Parathyroid adenoma (tissue), 2 donors: Measurements from ENCODE around the gene PDSS1.

Experiments
- H2AFZ ChIP-seq: fragments of 300-600 bp; sonication (generic); one replicate; pipeline ENCODE4 v1.7.0; 2017; ENCODE audit warnings: antibody characterized with exemption, mild to moderate bottlenecking
- H3K27ac ChIP-seq: fragments of 300-600 bp; sonication (generic); one replicate; pipeline ENCODE4 v1.7.0; 2017
- H3K27me3 ChIP-seq: fragments of 300-600 bp; sonication (generic); one replicate; pipeline ENCODE4 v1.7.0; 2017; ENCODE audit warnings: low read length; ENCODE audit not compliant: control insufficient read depth, insufficient read depth
- H3K36me3 ChIP-seq: fragments of 300-600 bp; sonication (generic); one replicate; pipeline ENCODE4 v1.7.0; 2017; ENCODE audit warnings: low read length; ENCODE audit not compliant: control insufficient read depth, insufficient read depth
- H3K4me1 ChIP-seq: fragments of 300-600 bp; sonication (generic); one replicate; pipeline ENCODE4 v1.7.0; 2017; ENCODE audit warnings: control low read depth
- H3K4me2 ChIP-seq: fragments of 300-600 bp; sonication (generic); one replicate; pipeline ENCODE4 v1.7.0; 2017; ENCODE audit warnings: low read length
- H3K4me3 ChIP-seq: fragments of 300-600 bp; sonication (generic); one replicate; pipeline ENCODE4 v1.7.0; 2017; ENCODE audit warnings: low read depth, low read length
- H3K79me2 ChIP-seq: fragments of 300-600 bp; sonication (generic); one replicate; pipeline ENCODE4 v1.7.0; 2017; ENCODE audit warnings: control low read depth
- H3K9ac ChIP-seq: fragments of 300-600 bp; sonication (generic); one replicate; pipeline ENCODE4 v1.7.0; 2017; ENCODE audit warnings: mild to moderate bottlenecking
- H3K9me3 ChIP-seq: fragments of 300-600 bp; sonication (generic); one replicate; pipeline ENCODE4 v1.7.0; 2017; ENCODE audit warnings: low read length; ENCODE audit not compliant: control insufficient read depth
- CTCF ChIP-seq: fragments of 300-600 bp; sonication (generic); IDR thresholded peaks from one replicate; pipeline ENCODE4 v1.7.0; 2017; ENCODE audit warnings: antibody characterized with exemption, mild to moderate bottlenecking
- donor health status: primary hyperparathyroidism.

PDSS1 gene

GRCh38 chr10:26728957-26729356 is 31.5 kb downstream of the PDSS1 start:
- Histone ChIP-seq H3K79me2 (no peaks in the 10 kb centered on the region), H3K27me3 (no peaks in the 10 kb centered on the region), H2AFZ (no peak overlapping the region), H3K9ac (no peak overlapping the region), H3K27ac (no peak overlapping the region), H3K4me1 (no peaks in the 10 kb centered on the region), H3K4me3 (no peak overlapping the region), H3K4me2 (no peak overlapping the region), H3K9me3 (no peaks in the 10 kb centered on the region), H3K36me3 (no peaks in the 10 kb centered on the region)
- no peak for TF ChIP-seq CTCF

- Histone ChIP-seq H3K9ac (no peak overlapping the region), H3K4me1 (no peaks in the 10 kb centered on the region), H3K4me3 (no peak overlapping the region), H3K36me3 (no peaks in the 10 kb centered on the region), H3K27ac (no peak overlapping the region), H3K79me2 (no peaks in the 10 kb centered on the region), H3K4me2 (no peak overlapping the region), H3K27me3 (no peaks in the 10 kb centered on the region), H2AFZ (no peak overlapping the region), H3K9me3 (no peaks in the 10 kb centered on the region)
- no peak for TF ChIP-seq CTCF
Measured at GRCh38 chr10:26729395-26729794, 31.9 kb downstream of the PDSS1 start.

GRCh38 chr10:26730552-26730951 is 33.1 kb downstream of the PDSS1 start:
- no peak overlapping the region for H3K4me2 ChIP-seq
- H3K36me3 ChIP-seq = no peaks in the 10 kb centered on the region
- no peak for TF ChIP-seq CTCF
- no peak overlapping the region for H3K9ac ChIP-seq
- no peaks in the 10 kb centered on the region for H3K9me3 ChIP-seq
- no peak overlapping the region for H3K4me3 ChIP-seq
- no peaks in the 10 kb centered on the region for H3K4me1 ChIP-seq
- H3K79me2 ChIP-seq = no peaks in the 10 kb centered on the region
- no peaks in the 10 kb centered on the region for H3K27me3 ChIP-seq
- no peak overlapping the region for H3K27ac ChIP-seq
- no peak overlapping the region for H2AFZ ChIP-seq

GRCh38 chr10:26733750-26734568 is 36.5 kb downstream of the PDSS1 start:
- no peak overlapping the region for H3K4me2 ChIP-seq
- no peak for TF ChIP-seq CTCF
- H3K36me3 ChIP-seq = no peaks in the 10 kb centered on the region
- no peak overlapping the region for H3K4me3 ChIP-seq
- H3K4me1 ChIP-seq = no peaks in the 10 kb centered on the region
- no peaks in the 10 kb centered on the region for H3K79me2 ChIP-seq
- H2AFZ ChIP-seq = no peak overlapping the region
- no peaks in the 10 kb centered on the region for H3K9me3 ChIP-seq
- H3K9ac ChIP-seq = no peak overlapping the region
- no peak overlapping the region for H3K27ac ChIP-seq
- H3K27me3 ChIP-seq = no peaks in the 10 kb centered on the region

GRCh38 chr10:26735435-26735834 is 37.9 kb downstream of the PDSS1 start:
- Histone ChIP-seq H3K27me3 (no peaks in the 10 kb centered on the region), H3K27ac (no peak overlapping the region), H2AFZ (no peak overlapping the region), H3K36me3 (no peaks in the 10 kb centered on the region), H3K9ac (no peak overlapping the region), H3K79me2 (no peaks in the 10 kb centered on the region), H3K4me2 (no peak overlapping the region), H3K4me3 (no peak overlapping the region), H3K4me1 (no peaks in the 10 kb centered on the region), H3K9me3 (no peaks in the 10 kb centered on the region)
- no peak for TF ChIP-seq CTCF
